ENCODE measurements around the gene ZNF664.

ZNF664 gene

GRCh38 chr12:124033859-124034258 lies 60.8 kb downstream of the ZNF664 start:
- DNase-seq: no peak

- no peak for DNase-seq
Measured at GRCh38 chr12:124034297-124034696, 61.3 kb downstream of the ZNF664 start.

- no peak for DNase-seq
Measured at GRCh38 chr12:124035163-124035562, 62.1 kb downstream of the ZNF664 start.

GRCh38 chr12:124036171-124036598 lies 63.2 kb downstream of the ZNF664 start:
- DNase-seq: no peak

- DNase-seq: peak; percentile 55
Measured at GRCh38 chr12:124036657-124037109, 63.7 kb downstream of the ZNF664 start.

GRCh38 chr12:124037331-124037730 lies 64.3 kb downstream of the ZNF664 start:
- no peak for DNase-seq

GRCh38 chr12:124039276-124039675 lies 66.3 kb downstream of the ZNF664 start:
- DNase-seq: no peak

GRCh38 chr12:124040291-124040690 lies 67.3 kb downstream of the ZNF664 start:
- no peak for DNase-seq

GRCh38 chr12:124040737-124041136 lies 67.7 kb downstream of the ZNF664 start:
- no peak for DNase-seq

- no peak for DNase-seq
Measured at GRCh38 chr12:124041907-124042306, 68.9 kb downstream of the ZNF664 start.

- DNase-seq: no peak
Measured at GRCh38 chr12:124044021-124044420, 71.0 kb downstream of the ZNF664 start.

GRCh38 chr12:124044809-124045321 lies 71.8 kb downstream of the ZNF664 start:
- no peak for DNase-seq

- DNase-seq: no peak
Measured at GRCh38 chr12:124045671-124046455, 72.8 kb downstream of the ZNF664 start.

- no peak for DNase-seq
Measured at GRCh38 chr12:124046456-124046740, 73.4 kb downstream of the ZNF664 start.

GRCh38 chr12:124047045-124047566 lies 74.1 kb downstream of the ZNF664 start:
- DNase-seq: no peak

GRCh38 chr12:124049451-124050094 lies 76.6 kb downstream of the ZNF664 start:
- DNase-seq: no peak

GRCh38 chr12:124053851-124054250 lies 80.8 kb downstream of the ZNF664 start:
- peak; percentile 69 for DNase-seq

GRCh38 chr12:124055066-124055465 lies 82.1 kb downstream of the ZNF664 start:
- DNase-seq: no peak

- no peak for DNase-seq
Measured at GRCh38 chr12:124057691-124058090, 84.7 kb downstream of the ZNF664 start.

- DNase-seq: no peak
Measured at GRCh38 chr12:124059752-124060151, 86.7 kb downstream of the ZNF664 start.

Data from right kidney (tissue), 1 donor.